GM23338 (cell line): ENCODE results near the gene PPP2R2B.

ENCODE experiments used
- CREB1 ChIP-seq: fragments of 250-450 bp; sonication (Bioruptor Pico); IDR thresholded peaks from 2 replicates; pipeline ENCODE4 v1.5.0; 2020; ENCODE audit warnings: low read depth, mild to moderate bottlenecking, moderate library complexity
- ETS1 ChIP-seq: IDR thresholded peaks from 2 replicates; pipeline ENCODE4 v1.6.1; 2016; ENCODE audit warnings: antibody characterized with exemption
- EZH2 ChIP-seq: fragments of 200-600 bp; sonication (generic); IDR thresholded peaks from one replicate; pipeline ENCODE4 v1.8.0; 2017; ENCODE audit warnings: antibody characterized with exemption, mild to moderate bottlenecking, low read depth; ENCODE audit not compliant: unreplicated experiment
- EZH2phosphoT487 ChIP-seq: fragments of 200-600 bp; sonication (generic); IDR thresholded peaks from one replicate; pipeline ENCODE4 v1.8.1; 2018; ENCODE audit warnings: antibody characterized with exemption; ENCODE audit not compliant: unreplicated experiment
- JUNB ChIP-seq: IDR thresholded peaks from one replicate; pipeline ENCODE4 v1.6.1; 2016; ENCODE audit warnings: antibody characterized with exemption; ENCODE audit not compliant: unreplicated experiment
- NANOG ChIP-seq: IDR thresholded peaks from 2 replicates; pipeline ENCODE4 v1.6.1; 2016; ENCODE audit warnings: antibody characterized with exemption, borderline replicate concordance
- POLR2AphosphoS5 ChIP-seq: IDR thresholded peaks from 2 replicates; pipeline ENCODE4 v1.6.1; 2016; ENCODE audit warnings: antibody characterized with exemption, low read depth
- STAT1 ChIP-seq: IDR thresholded peaks from one replicate; pipeline ENCODE4 v1.6.1; 2016; ENCODE audit warnings: antibody characterized with exemption; ENCODE audit not compliant: unreplicated experiment
- ZNF114 ChIP-seq: fragments of 250-450 bp; sonication (Bioruptor Pico); IDR thresholded peaks from 2 replicates; pipeline ENCODE4 v1.5.0; 2020; ENCODE audit warnings: mild to moderate bottlenecking, moderate library complexity
- ZNF331 ChIP-seq: fragments of 250-450 bp; sonication (Bioruptor Pico); IDR thresholded peaks from 2 replicates; pipeline ENCODE4 v1.5.0; 2020; ENCODE audit warnings: low read depth, mild to moderate bottlenecking, moderate library complexity
- ZNF462 ChIP-seq: fragments of 250-450 bp; sonication (Bioruptor Pico); IDR thresholded peaks from 2 replicates; pipeline ENCODE4 v1.5.0; 2020; ENCODE audit warnings: mild to moderate bottlenecking, moderate library complexity
- TF ChIP-seq, protein P1 (sequence below): IDR thresholded peaks from one replicate; pipeline ENCODE4 v1.6.1; 2018; ENCODE audit warnings: antibody characterized with exemption; ENCODE audit not compliant: unreplicated experiment
- TF ChIP-seq, protein P2 (sequence below), 2 experiments: fragments of 200-600 bp in 1 of 2; sonication (generic) in 1 of 2; conservative IDR thresholded peaks; 2 replicates each; pipeline versions ENCODE4 v1.5.1 to v1.6.1; 2016 to 2017; ENCODE audit warnings: antibody characterized with exemption in 2 of 2, low read depth in 2 of 2, mild to moderate bottlenecking in 2 of 2, moderate library complexity in 1 of 2

DNA sequence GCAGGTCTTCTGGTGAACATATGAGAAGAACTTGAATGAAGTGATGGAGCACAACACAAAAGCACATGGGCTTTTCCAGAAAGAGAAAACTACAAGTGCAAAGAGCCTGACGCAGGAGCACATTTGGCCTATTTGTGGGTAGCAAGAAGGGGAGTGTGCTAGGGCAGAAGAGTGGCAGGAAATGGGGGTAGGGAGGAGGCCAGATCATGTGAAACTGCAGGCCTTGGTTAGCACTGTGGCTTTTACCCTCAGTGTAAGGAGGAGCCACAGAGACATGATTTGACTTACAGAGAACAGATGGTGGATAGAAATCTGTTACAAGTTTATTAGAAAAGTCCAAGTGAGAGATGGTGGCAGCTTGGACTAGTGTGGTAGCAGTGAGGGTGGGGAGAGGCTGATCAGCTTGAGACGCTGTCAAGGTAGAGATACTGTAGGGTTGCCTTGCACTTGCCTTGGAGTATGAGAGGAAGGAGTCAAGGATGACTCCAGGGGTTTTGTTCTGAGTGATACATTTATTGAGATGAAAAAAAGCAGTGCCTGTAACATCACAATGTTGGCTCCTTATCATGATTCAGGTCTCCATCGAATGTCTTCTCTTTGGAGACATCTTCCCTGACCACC lies 126.7 kb downstream of the PPP2R2B start:
- TF ChIP-seq, protein P1, sequence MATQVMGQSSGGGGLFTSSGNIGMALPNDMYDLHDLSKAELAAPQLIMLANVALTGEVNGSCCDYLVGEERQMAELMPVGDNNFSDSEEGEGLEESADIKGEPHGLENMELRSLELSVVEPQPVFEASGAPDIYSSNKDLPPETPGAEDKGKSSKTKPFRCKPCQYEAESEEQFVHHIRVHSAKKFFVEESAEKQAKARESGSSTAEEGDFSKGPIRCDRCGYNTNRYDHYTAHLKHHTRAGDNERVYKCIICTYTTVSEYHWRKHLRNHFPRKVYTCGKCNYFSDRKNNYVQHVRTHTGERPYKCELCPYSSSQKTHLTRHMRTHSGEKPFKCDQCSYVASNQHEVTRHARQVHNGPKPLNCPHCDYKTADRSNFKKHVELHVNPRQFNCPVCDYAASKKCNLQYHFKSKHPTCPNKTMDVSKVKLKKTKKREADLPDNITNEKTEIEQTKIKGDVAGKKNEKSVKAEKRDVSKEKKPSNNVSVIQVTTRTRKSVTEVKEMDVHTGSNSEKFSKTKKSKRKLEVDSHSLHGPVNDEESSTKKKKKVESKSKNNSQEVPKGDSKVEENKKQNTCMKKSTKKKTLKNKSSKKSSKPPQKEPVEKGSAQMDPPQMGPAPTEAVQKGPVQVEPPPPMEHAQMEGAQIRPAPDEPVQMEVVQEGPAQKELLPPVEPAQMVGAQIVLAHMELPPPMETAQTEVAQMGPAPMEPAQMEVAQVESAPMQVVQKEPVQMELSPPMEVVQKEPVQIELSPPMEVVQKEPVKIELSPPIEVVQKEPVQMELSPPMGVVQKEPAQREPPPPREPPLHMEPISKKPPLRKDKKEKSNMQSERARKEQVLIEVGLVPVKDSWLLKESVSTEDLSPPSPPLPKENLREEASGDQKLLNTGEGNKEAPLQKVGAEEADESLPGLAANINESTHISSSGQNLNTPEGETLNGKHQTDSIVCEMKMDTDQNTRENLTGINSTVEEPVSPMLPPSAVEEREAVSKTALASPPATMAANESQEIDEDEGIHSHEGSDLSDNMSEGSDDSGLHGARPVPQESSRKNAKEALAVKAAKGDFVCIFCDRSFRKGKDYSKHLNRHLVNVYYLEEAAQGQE: no peak
- TF ChIP-seq POLR2AphosphoS5 (no peak), EZH2 (no peak), CREB1 (CRISPR knock-in tag) (no peak), EZH2phosphoT487 (no peak), ZNF114 (CRISPR knock-in tag) (no peak), STAT1 (no peak), NANOG (no peak), JUNB (no peak), ZNF462 (CRISPR knock-in tag) (no peak), ZNF331 (no peak), ETS1 (no peak)
- TF ChIP-seq, protein P2, sequence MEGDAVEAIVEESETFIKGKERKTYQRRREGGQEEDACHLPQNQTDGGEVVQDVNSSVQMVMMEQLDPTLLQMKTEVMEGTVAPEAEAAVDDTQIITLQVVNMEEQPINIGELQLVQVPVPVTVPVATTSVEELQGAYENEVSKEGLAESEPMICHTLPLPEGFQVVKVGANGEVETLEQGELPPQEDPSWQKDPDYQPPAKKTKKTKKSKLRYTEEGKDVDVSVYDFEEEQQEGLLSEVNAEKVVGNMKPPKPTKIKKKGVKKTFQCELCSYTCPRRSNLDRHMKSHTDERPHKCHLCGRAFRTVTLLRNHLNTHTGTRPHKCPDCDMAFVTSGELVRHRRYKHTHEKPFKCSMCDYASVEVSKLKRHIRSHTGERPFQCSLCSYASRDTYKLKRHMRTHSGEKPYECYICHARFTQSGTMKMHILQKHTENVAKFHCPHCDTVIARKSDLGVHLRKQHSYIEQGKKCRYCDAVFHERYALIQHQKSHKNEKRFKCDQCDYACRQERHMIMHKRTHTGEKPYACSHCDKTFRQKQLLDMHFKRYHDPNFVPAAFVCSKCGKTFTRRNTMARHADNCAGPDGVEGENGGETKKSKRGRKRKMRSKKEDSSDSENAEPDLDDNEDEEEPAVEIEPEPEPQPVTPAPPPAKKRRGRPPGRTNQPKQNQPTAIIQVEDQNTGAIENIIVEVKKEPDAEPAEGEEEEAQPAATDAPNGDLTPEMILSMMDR (conservative IDR thresholded peaks at IDR 0.05; ENCODE audit: low read depth in 2 of 2): no peak
